Kidney capillary endothelial cell (primary cell): Measurements from ENCODE around the gene SLC25A34.

Experiments
- DNase-seq: peaks from one replicate; pipeline ENCODE4 v3.0.0-alpha.2; 2018; ENCODE audit warnings: low spot score

Gene SLC25A34

DNA sequence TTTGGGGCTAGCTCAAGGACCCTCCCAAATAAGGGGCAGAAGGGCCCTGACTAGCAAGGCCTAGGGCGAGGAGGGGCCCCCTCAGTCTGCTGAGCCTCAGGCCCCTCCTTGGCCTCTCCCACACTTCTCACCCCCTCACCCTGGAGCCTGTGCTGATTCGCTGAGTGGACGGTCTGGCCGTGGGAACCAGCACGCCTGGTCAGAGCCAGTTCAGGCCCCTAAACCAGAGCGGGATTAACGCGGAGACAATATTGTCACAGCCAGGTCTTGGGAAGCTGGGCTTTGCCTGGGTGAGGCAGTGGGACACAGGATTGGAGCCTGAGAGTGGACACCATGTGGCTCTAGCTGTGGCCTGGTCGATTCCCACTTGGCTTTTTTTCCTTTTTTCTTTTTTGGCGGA lies 17.7 kb downstream of the SLC25A34 start:
- no peak for DNase-seq

DNA sequence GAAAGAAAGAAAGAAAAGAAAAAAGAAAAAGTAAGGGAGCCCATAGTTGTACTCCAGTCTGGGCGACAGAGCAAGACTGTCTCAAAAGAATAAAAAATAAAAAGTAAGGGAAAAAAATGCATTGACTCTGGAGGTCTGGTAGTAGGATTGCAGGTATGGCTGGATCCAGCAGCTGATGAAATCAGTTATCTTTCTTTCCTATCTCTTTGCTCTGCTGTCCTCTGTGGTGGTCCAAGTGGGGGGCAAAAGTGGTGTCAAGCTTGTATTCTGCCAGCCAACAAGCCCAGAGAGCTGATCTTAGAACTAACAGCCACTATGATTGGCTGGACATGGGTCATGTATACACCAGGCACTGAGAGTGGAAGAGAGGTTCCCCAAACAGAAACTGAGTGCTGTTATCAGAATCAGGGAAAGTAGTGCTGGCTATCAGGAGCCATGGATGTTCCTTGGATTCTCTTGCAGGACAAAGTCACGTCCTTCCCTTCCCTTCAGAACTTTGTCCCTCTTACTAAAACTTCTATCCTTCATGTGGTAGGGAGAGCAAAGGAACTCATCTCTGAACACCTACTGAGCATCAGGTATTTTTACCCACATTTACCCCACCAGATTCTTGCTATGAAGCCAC lies 19.1 kb downstream of the SLC25A34 start:
- no peak for DNase-seq

DNA sequence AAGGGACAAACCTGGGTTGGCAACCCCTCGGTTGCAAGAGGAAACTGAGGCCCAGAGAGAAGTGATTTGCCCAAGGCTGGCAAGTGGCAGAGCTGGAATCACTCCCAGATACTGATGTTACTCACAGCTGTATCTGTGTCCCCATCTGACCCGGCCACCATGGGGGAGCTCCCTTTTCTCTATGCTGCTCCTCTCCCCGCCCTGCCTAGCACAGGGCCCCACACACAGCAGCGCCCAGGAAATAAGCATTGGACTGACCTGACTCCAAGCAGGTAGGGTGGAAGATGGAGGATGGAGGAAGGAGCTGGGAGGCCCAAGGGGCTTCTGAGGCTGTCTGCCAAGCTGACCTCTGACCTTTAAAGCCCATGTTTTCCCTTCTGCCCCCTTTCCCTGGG lies 19.6 kb downstream of the SLC25A34 start:
- DNase-seq: no peak

GRCh38 chr1:15756143-15757015 lies 20.3 kb downstream of the SLC25A34 start:
- DNase-seq: peak; percentile 80

DNA sequence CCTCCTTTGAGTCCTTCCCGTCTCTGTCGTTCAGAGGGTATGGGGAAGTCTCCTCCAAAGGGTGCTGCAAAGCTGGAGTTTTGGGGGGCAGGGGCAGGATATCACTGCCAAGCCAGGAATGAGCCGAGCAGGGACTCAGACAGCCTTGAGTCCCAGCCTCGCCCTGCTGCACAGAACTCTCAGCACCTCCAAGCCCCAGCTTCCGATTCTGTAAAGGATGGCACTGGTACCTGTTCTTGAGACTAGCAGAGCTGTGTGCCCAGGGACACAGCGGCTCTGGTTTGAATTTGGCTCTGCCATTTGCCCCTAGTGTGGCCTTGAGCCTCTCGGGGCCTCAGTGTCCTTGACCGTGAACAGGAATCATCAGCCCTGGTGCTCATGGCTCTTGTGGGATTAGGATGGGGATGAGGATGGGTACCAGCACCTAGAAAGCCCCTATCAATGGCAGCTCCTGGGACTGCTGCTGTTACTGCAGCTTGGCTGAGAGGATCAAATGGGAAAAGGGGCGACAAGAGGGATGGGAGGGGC lies 21.0 kb downstream of the SLC25A34 start:
- DNase-seq: no peak

- no peak for DNase-seq
Observed at GRCh38 chr1:15757575-15758342, 21.7 kb downstream of the SLC25A34 start.

- no peak for DNase-seq
Observed at GRCh38 chr1:15758343-15758931, 22.4 kb downstream of the SLC25A34 start, which contains the start of gene FBLIM1. TSS of gene FBLIM1 (plus strand) at chr1:15758795. CDS start at chr1:15764984, 6,189 bp downstream.

- DNase-seq: no peak
Observed at GRCh38 chr1:15758953-15759661, 23.0 kb downstream of the SLC25A34 start.

- peak; percentile 68 for DNase-seq
Observed at GRCh38 chr1:15760520-15761211, 24.6 kb downstream of the SLC25A34 start.

GRCh38 chr1:15761366-15762128 lies 25.5 kb downstream of the SLC25A34 start:
- DNase-seq: no peak

DNA sequence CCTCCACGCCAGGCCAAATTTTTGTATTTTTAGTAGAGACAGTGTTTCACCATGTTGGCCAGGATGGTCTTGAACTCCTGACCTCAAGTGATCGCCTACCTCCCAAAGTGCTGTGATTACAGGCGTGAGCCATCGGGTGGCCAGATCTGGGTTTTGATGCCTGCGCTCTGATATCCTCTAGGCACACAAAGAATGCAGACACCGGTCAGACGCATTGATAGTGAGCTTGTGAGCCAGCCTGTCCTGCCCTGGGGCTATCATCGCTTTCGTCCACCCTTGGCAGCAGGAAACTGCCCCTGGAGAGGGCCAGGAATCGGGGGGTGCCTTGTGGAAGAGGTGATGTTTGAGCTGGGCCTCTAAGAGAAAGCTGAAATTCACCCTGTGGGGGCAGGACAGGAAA lies 26.5 kb downstream of the SLC25A34 start:
- DNase-seq: no peak

GRCh38 chr1:15764269-15764764 lies 28.3 kb downstream of the SLC25A34 start:
- no peak for DNase-seq

DNA sequence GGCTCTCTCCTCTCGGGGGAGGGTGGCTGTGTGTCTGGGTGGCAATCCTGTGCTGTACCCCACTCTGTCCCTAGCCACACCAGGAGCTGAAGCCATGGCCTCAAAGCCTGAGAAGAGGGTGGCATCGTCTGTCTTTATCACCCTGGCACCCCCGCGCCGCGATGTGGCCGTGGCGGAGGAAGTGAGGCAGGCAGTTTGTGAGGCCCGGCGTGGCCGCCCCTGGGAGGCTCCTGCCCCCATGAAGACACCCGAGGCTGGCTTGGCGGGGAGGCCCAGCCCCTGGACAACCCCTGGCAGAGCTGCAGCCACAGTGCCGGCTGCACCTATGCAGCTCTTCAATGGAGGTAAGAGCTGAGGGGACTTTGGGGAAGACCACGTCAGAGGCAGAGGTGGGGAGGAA lies 28.8 kb downstream of the SLC25A34 start:
- no peak for DNase-seq

GRCh38 chr1:15765495-15766194 lies 29.6 kb downstream of the SLC25A34 start:
- no peak for DNase-seq

GRCh38 chr1:15767941-15768340 lies 31.9 kb downstream of the SLC25A34 start:
- DNase-seq: no peak

GRCh38 chr1:15768388-15768787 lies 32.3 kb downstream of the SLC25A34 start:
- DNase-seq: no peak

- DNase-seq: no peak
Observed at GRCh38 chr1:15770313-15770962, 34.4 kb downstream of the SLC25A34 start.

DNA sequence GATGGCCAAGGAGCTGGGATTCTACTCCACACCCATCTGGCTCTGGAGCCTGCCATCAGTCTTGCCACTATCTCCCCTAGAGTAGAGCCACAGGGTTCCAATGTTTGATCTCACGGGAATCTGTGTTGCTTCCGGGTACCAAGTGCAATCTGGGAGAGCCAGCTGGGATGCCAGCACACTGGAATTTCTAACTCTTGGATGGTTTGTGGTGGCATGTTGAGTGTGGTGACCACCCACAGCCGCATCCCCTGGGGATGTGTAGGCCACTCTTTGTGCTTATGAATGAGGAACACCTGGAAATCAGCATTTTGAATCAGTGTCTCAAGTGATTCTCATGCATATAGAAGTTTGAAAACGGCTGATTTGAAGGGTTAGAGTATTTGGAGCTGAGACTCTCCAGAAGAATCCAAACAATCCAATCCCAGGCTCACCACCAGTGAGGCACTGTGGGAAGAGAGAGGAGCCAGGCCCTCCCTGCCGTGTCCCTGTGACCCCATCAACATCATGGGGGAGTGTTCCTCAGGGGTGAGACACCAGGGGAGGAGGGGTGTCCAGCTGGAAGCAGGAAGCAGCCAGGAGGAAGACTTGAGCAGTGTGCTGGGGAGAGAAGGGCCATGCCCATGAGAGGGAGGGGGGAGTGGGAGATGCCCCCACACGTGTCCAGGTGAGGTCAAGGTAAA lies 35.9 kb downstream of the SLC25A34 start:
- no peak for DNase-seq
